AG04449 (cell line): ENCODE measurements around the gene CUL7.
A peak's percentile ranks its signal among the peaks of the same experiment; 100 is the strongest.

Source experiments
- CTCF ChIA-PET: fragments of 350-600 bp; formaldehyde crosslinking; extraction: SDS; loops from one replicate; lab custom pipeline; 2021; ENCODE audit warnings: antibody characterized with exemption; lab: Yijun Ruan, JAX
- POLR2A ChIA-PET: fragments of 400-600, 350-600 bp; formaldehyde crosslinking; extraction: SDS; loops from one replicate; lab custom pipeline; 2020; ENCODE audit warnings: antibody characterized with exemption, inconsistent platforms; lab: Yijun Ruan, JAX
- DNase-seq: peaks from one replicate; pipeline ENCODE4 v3.0.0-alpha.2; 2010; ENCODE audit warnings: low read depth, low spot score
- H3K4me3 ChIP-seq: 2 replicates; pipeline ENCODE4 v1.5.1; 2011; ENCODE audit warnings: low read depth, mild to moderate bottlenecking, control low read depth, low read length
- TF ChIP-seq, protein P1 (sequence below): IDR thresholded peaks from one replicate; pipeline ENCODE4 v1.5.1; 2011; ENCODE audit warnings: mild to moderate bottlenecking, moderate library complexity, low read length, control low read depth, inconsistent platforms; ENCODE audit not compliant: insufficient read depth; ENCODE audit errors: missing control alignments

The CUL7 gene

DNA sequence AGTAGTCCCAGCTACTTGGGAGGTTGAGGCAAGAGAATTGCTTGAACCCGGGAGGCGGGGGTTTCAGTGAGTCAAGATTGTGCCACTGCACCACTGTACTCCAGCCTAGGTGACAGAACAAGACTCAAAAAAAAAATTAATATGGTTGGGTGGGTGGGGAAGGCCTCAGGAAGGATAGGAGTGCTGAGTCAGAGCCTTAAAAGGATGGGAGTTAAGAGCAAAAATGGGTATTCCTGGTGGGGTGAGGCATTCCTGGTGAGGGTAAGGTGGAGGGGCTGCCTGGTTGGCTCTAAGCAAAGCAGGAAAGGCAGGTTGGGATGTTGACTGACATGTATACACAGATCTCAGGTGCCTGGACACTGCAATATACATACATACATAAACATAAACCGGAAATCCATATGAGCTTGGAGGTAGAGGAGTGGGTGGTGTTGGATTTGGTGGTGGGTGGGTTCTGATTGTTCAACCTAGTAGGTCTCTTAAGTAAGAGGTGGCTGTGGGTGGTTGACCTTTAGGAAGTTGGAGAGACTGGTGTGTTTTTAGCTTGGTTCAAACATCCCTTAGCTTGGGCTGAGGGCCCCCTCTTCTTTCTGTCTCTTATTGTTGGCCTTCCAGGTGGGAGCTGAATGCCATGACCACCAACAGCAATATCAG, 33.5 kb downstream of the CUL7 start:
- POLR2A ChIA-PET: interaction anchor here (1.0 to 2.2 kb wide), 4 partner anchors 13 to 154 kb away, joined by 3 to 8 read pairs (median 6); partner anchors contain the start of genes CUL7 and PPP2R5D
- no peak overlapping the region for H3K4me3 ChIP-seq
- DNase-seq: no peak
- TF ChIP-seq, protein P1, sequence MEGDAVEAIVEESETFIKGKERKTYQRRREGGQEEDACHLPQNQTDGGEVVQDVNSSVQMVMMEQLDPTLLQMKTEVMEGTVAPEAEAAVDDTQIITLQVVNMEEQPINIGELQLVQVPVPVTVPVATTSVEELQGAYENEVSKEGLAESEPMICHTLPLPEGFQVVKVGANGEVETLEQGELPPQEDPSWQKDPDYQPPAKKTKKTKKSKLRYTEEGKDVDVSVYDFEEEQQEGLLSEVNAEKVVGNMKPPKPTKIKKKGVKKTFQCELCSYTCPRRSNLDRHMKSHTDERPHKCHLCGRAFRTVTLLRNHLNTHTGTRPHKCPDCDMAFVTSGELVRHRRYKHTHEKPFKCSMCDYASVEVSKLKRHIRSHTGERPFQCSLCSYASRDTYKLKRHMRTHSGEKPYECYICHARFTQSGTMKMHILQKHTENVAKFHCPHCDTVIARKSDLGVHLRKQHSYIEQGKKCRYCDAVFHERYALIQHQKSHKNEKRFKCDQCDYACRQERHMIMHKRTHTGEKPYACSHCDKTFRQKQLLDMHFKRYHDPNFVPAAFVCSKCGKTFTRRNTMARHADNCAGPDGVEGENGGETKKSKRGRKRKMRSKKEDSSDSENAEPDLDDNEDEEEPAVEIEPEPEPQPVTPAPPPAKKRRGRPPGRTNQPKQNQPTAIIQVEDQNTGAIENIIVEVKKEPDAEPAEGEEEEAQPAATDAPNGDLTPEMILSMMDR: no peak
- CTCF ChIA-PET: interaction anchor here (0.6 to 3.1 kb wide), 3 partner anchors 29 to 124 kb away, joined by 3 to 19 read pairs (median 13); no protein-coding TSS in a partner anchor

DNA sequence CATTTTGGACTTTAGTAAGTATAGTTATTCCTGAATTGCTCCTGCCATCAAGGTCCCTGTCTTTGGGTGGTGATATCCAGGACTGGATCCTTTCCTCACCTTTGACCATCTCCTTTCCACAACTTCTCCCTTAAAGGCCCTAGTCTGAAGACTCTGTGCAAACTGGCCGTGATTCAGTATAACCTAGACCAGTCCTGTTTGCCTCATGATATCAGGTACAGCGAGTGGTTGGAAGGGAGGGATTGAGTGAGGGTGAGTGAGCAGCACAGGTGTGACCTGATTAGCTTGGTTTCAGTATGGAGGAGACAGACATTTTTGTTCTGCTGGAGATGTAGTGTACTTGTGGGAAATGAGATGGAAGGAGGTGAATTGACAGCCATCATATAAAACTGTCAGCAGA, 34.5 kb downstream of the CUL7 start:
- no peak overlapping the region for H3K4me3 ChIP-seq
- DNase-seq: no peak
- TF ChIP-seq, protein P1: no peak
- CTCF ChIA-PET: interaction anchor here (1.7 kb wide), 1 partner anchor 118 kb away, joined by 4 read pairs; no protein-coding TSS in a partner anchor
- POLR2A ChIA-PET: no interaction called here

DNA sequence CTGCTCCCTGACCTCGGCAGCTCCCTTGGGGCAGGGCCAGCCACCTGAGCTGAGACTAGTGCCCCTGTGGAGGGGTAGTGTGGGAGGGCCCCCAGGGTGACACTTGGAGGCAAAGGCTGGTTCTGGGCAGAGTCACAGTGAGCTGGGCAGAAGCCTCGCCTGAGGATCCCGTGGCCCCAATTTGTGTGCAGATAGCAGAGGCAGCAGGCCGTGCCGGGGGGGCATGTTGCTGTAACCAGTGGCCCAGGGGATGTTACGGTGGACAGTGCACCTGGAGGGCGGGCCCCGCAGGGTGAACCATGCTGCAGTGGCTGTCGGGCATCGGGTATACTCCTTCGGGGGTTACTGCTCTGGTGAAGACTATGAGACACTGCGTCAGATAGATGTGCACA, 36.7 kb downstream of the CUL7 start:
- ChIA-PET CTCF (interaction anchor here (1.2 to 5.5 kb wide), 4 partner anchors 113 to 155 kb away, joined by 3 to 38 read pairs (median 8); no protein-coding TSS in a partner anchor), POLR2A (interaction anchor here (1.0 kb wide), 1 partner anchor 37 kb away, joined by 4 read pairs; the partner anchor contains the start of gene CUL7)
- no peak overlapping the region for H3K4me3 ChIP-seq
- TF ChIP-seq, protein P1: no peak
- DNase-seq: no peak

DNA sequence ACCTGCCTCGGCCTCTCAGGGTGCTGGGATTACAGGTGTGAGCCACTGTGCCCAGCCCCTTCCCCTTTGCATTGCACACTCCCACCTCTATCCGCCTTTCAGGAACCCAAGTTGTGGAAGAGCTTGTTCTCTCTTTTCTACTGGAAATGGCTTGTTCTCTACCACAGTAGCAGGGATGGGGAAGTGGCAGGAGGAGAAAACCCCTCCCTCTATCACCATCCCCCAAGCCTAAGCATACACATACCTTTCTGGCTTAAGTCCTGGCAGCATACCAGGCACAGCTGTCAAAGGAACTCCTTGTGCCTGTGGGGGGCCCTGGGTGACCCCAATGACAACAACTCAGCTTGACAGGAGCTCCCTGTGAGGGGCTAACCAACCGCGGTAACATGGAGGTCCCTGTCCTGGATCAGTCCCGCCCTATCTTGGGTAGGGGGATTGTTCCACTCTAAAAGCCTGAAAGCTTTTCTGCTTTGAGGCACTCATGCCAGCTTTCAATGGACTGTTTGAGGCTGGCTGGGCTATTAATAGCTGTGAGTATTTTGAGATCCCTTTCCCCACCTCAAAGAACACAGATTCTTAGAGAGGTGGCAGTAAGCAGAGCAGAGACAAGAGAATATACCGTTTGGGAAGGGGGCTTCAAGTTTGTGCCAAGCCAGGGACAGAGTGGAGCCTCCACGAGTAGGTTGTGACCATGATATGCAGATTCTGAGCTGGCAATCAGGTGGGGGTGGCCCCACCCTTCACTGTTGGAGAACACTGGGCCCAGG, 37.3 kb downstream of the CUL7 start:
- DNase-seq: no peak
- TF ChIP-seq, protein P1: no peak
- ChIA-PET CTCF (interaction anchor here (1.2 to 5.5 kb wide), 4 partner anchors 114 to 155 kb away, joined by 3 to 38 read pairs (median 8); no protein-coding TSS in a partner anchor), POLR2A (interaction anchor here (1.0 kb wide), 1 partner anchor 38 kb away, joined by 4 read pairs; the partner anchor contains the start of gene CUL7)
- no peak overlapping the region for H3K4me3 ChIP-seq

DNA sequence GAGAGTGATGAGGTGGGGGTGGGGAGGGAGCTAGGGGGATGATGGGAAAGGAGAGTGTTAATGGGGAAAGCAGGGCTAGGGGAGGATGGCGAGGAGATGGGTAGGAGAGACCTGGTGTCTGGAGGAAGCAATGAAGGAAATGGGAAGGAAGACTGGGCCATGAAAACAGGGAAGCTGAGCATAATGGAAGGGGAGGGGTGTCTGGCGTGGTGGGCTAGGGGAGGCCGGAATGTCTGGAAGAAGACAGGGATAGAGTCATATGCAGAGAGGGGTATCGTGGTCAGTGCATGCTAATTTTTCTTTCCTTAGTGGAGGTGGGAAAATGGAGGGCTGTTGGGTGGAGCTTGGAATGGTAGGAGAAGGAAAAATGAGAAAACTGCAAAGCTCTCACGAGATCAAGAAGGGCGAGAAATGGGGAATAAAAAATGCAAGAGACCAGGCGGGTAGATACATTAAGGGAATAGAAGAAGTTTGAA, 39.2 kb downstream of the CUL7 start:
- H3K4me3 ChIP-seq: peak overlapping the region; percentile 98
- ChIA-PET POLR2A (interaction anchor here (0.6 to 1.6 kb wide), 11 partner anchors 30 to 159 kb away, joined by 3 to 10 read pairs (median 3); partner anchors contain the start of genes CNPY3, CUL7, KLC4 and MRPL2), CTCF (interaction anchor here (1.1 to 5.5 kb wide), 4 partner anchors 11 to 215 kb away, joined by 4 to 38 read pairs (median 8); partner anchors contain the start of gene DNPH1)
- DNase-seq: no peak
- TF ChIP-seq, protein P1: no peak
